Right lobe of liver (tissue), 6 donors: ENCODE data around the gene PHIP. TPM values are rescaled to one million over a fixed set of nuclear protein-coding genes. Genes with fewer than 3 reads are reported as not detected.

ENCODE experiments used
- ATAC-seq, 4 donors: fragments of 200-7000 bp; cut with Tn5 transposase; one replicate each; pipeline ENCODE4 v1.9.1; 2020; ENCODE audit warnings: mild to moderate bottlenecking in 4 of 4, moderate library complexity in 4 of 4
- DNase-seq, 3 donors: peaks; one replicate each; pipeline ENCODE4 v3.0.0-alpha.2; 2020
- H3K27ac ChIP-seq, 3 donors: fragments of 200-600 bp; one replicate each; pipeline ENCODE4 v1.8.0; 2022
- H3K27me3 ChIP-seq, 2 donors: fragments of 200-600 bp; one replicate each; pipeline ENCODE4 v1.8.0; 2022
- H3K36me3 ChIP-seq, 4 donors: fragments of 200-600 bp; sonication (generic) in 1 of 4; one replicate each; pipeline versions ENCODE4 v1.5.1 to v1.8.0; 2017 to 2022; ENCODE audit warnings: control low read depth in 1 of 4
- H3K4me1 ChIP-seq, 4 donors: fragments of 200-600 bp; sonication (generic) in 1 of 4; one replicate each; pipeline versions ENCODE4 v1.5.1 to v1.8.0; 2017 to 2022; ENCODE audit warnings: control low read depth in 1 of 4
- H3K4me3 ChIP-seq, 3 donors: fragments of 200-600 bp; one replicate each; pipeline ENCODE4 v1.8.0; 2022
- H3K9me3 ChIP-seq, 4 donors: fragments of 200-600 bp; sonication (generic) in 1 of 4; one replicate each; pipeline versions ENCODE4 v1.5.1 to v1.8.0; 2017 to 2022; ENCODE audit warnings: control low read depth in 1 of 4
- POLR2A ChIP-seq: fragments of 450-650 bp; IDR thresholded peaks from one replicate; pipeline ENCODE4 v1.6.1; 2017; ENCODE audit warnings: antibody characterized with exemption, mild to moderate bottlenecking
- WGBS: methylation state at CpG from one replicate; pipeline ENCODE4 v1.1.6; 2018; ENCODE audit warnings: low coverage, low lambda C conversion rate; ENCODE audit not compliant: insufficient coverage; ENCODE audit errors: missing lambda C conversion rate; 5-methylcytosine and 5-hydroxymethylcytosine counted together
- intact Hi-C, 2 donors: fragments of 100-400 bp; cut with DNase I; formaldehyde crosslinking; loops; one replicate each; pipeline versions ENCODE4 v1.11.2 to v1.14.1; 2022
- total RNA-seq, 6 experiments: library from RNA; depleted of rRNA in 2 of 6; stranded (reverse); fragments of >200 nt in 2 of 6; fragmentation: NEBNext Ultra II Directional in 3 of 6; extraction: Animal tissue kit (Norgen Biotek cat#: 25700) in 3 of 6; gene quantifications; one replicate each; pipeline versions ENCODE4 v1.1.0 to v1.2.4, GENCODE V29; 2016 to 2023
- TF ChIP-seq, protein P1 (sequence below), 4 donors: fragments of 200-600 bp in 3 of 4; fragments of 450-650 bp in 1 of 4; IDR thresholded peaks; one replicate each; pipeline versions ENCODE4 v1.5.1 to v1.8.0; 2016 to 2022; ENCODE audit warnings: antibody characterized with exemption in 4 of 4, mild to moderate bottlenecking in 2 of 4
- donor health status: DM: no; HTN: yes; CAD: no.
- donor health status: DM: no; HTN: no; CAD: no.
- donor health status: DM: no; HTN: no; CAD: no.
- donor health status: DM: no; HTN: yes; CAD: no.
- donor health status: DM: no; HTN: yes; CAD: no.

PHIP gene
- total RNA-seq, 6 experiments from 2014 or later = 5.0 to 7.8 (median 6.4) TPM

DNA sequence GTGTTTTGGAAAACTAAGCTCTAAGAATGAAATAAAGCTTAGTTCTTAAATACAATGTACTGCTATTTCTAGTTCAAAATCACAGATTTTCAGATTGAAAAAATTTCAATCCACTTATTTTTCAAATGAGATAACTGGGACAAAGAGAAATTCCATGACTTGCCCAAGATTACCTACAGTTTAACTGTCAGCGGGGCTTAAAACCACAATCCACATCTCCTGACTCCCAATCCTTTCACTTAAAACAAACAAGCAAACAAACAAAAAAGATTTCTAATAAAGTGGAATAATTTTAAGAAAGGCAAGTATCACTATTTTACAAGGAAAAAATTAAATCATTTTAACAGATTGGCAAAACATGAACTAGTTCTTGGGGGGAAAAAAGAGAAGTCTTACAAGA is 4.2 kb downstream of the PHIP start:
- no peak overlapping the region for H3K27ac ChIP-seq
- H3K4me3 ChIP-seq = no peak overlapping the region
- 88% methylated on average over 1 of the region's 1 CpG for WGBS
- no peaks in the 10 kb centered on the region for H3K36me3 ChIP-seq
- no peaks in the 10 kb centered on the region for H3K27me3 ChIP-seq
- intact Hi-C loops = no loop called here
- peaks cover 0 to 6% (median 0%) of the 10 kb centered on the region in 4 donors for H3K4me1 ChIP-seq
- no peak for TF ChIP-seq POLR2A
- TF ChIP-seq, protein P1, sequence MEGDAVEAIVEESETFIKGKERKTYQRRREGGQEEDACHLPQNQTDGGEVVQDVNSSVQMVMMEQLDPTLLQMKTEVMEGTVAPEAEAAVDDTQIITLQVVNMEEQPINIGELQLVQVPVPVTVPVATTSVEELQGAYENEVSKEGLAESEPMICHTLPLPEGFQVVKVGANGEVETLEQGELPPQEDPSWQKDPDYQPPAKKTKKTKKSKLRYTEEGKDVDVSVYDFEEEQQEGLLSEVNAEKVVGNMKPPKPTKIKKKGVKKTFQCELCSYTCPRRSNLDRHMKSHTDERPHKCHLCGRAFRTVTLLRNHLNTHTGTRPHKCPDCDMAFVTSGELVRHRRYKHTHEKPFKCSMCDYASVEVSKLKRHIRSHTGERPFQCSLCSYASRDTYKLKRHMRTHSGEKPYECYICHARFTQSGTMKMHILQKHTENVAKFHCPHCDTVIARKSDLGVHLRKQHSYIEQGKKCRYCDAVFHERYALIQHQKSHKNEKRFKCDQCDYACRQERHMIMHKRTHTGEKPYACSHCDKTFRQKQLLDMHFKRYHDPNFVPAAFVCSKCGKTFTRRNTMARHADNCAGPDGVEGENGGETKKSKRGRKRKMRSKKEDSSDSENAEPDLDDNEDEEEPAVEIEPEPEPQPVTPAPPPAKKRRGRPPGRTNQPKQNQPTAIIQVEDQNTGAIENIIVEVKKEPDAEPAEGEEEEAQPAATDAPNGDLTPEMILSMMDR (IDR thresholded peaks at IDR 0.05) = no peak
- no peaks in the 10 kb centered on the region for H3K9me3 ChIP-seq
- no peak for ATAC-seq
- DNase-seq = no peak

DNA sequence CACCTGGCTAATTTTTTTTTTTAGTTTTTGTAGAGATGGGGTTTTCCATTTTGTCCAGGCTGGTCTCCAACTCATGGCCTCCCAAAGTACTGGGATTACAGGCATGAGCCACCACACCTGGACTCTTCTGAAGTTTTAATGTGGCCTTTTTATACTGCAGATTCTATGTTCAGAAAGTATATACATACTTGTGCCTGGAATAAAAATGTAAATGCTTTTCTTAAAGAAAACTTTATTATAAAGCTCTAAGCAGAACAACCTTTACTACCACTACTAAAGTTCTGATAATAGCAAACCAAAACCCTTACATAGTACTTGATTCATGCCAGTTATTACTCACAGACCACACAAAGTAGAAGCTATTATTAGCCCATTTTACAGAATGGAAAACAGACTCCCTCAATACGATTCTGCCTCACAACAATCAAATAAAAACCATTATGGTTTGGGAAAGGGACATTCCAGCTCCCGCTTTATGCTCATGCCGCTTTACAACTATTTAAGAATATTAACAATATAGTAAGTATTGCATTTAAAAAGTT is 5.3 kb downstream of the PHIP start:
- Histone ChIP-seq H3K9me3 (no peaks in the 10 kb centered on the region), H3K4me3 (no peak overlapping the region), H3K36me3 (no peaks in the 10 kb centered on the region), H3K4me1 (peaks cover 0 to 6% (median 0%) of the 10 kb centered on the region in 4 donors), H3K27me3 (no peaks in the 10 kb centered on the region), H3K27ac (no peak overlapping the region)
- no peak for DNase-seq
- TF ChIP-seq, protein P1 (IDR thresholded peaks at IDR 0.05) = no peak
- TF ChIP-seq POLR2A = no peak
- 95% methylated on average over 3 of the region's 3 CpGs for WGBS
- intact Hi-C loops = no loop called here
- ATAC-seq = no peak

DNA sequence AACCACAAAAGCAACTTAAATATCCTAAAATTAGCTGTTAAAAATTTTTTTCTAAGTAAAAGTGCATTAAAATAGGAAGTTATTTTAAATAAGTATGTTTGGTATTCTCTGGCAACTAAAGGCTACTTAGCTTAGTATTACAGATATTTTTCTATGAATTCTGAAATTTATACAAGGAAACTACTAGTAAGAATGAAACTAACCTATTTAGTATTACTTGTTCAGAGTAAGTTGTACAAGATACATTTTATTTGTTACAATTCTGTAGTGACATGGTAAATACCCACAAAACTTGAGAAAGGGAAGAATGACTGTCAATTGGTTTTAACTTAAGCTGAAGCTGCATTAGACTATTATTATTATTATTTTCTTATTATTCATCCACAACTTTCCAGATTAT is 6.5 kb downstream of the PHIP start:
- H3K4me1 ChIP-seq = peaks cover 0 to 6% (median 0%) of the 10 kb centered on the region in 4 donors
- no peak for ATAC-seq
- no peaks in the 10 kb centered on the region for H3K9me3 ChIP-seq
- H3K27me3 ChIP-seq = no peaks in the 10 kb centered on the region
- TF ChIP-seq, protein P1 (IDR thresholded peaks at IDR 0.05) = no peak
- TF ChIP-seq POLR2A = no peak
- H3K36me3 ChIP-seq = no peaks in the 10 kb centered on the region
- intact Hi-C loops = no loop called here
- H3K27ac ChIP-seq = no peak overlapping the region
- no peak overlapping the region for H3K4me3 ChIP-seq
- no peak for DNase-seq

DNA sequence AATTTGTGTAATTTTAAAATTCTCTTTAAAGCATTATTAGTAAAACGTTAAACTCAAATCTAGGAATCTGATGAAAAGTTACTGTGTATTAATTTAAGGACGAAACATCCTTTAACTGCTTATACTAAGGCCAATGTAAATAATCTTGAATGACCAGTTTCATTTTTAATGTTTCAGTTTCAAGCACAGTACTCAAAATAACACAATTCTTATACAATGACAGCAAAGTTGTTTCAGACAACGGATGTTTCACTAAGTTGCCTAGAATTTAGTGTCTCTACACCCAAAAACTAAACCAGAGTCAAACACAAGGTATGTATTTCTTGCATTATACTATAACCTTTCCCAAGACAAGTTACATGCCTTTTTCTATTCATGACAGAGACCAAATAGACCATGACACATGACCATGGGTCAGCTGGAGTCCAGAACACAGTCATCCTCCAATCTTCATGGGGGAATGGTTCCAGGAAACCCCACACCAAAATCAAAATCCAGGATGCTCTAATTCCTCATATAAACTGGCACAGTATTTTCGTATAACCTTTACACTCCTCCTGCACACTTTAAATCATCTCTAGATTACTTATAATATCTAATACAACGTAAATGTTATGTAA is 7.7 kb downstream of the PHIP start:
- H3K27ac ChIP-seq = no peak overlapping the region
- no peaks in the 10 kb centered on the region for H3K36me3 ChIP-seq
- H3K27me3 ChIP-seq = no peaks in the 10 kb centered on the region
- H3K4me1 ChIP-seq = no peaks in the 10 kb centered on the region
- WGBS = 80% methylated on average over 5 of the region's 5 CpGs
- no peak for DNase-seq
- TF ChIP-seq, protein P1 (IDR thresholded peaks at IDR 0.05) = no peak
- TF ChIP-seq POLR2A = no peak
- H3K4me3 ChIP-seq = no peak overlapping the region
- ATAC-seq = no peak
- intact Hi-C loops = no loop called here
- no peaks in the 10 kb centered on the region for H3K9me3 ChIP-seq

DNA sequence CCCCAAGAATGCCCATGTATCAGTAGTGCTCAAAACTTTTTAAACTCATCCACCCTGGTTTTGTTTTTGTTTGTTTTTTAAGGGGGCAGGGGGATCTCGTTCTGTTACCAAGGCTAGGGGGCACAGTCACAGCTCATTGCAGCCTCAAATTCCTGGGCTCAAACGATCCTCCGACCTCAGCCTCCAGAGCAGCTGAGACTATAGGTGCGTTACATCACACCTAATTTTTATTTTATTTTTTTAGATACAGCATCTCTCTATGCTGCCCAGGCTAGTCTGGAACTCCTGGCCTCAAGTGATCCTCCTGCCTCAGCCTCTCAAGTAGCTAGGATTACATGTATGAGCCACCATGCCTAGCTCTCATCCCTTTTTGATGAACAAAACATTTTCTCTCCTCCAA is 11.2 kb downstream of the PHIP start:
- 98% methylated on average over 4 of the region's 4 CpGs for WGBS
- intact Hi-C loops = no loop called here
- Histone ChIP-seq H3K4me1 (no peaks in the 10 kb centered on the region), H3K27ac (no peak overlapping the region), H3K9me3 (no peaks in the 10 kb centered on the region), H3K36me3 (no peaks in the 10 kb centered on the region), H3K4me3 (no peak overlapping the region), H3K27me3 (no peaks in the 10 kb centered on the region)
- TF ChIP-seq POLR2A = no peak
- TF ChIP-seq, protein P1 (IDR thresholded peaks at IDR 0.05) = no peak
- ATAC-seq = no peak
- DNase-seq = no peak
